ENCODE measurements around the gene ATP8B1.

- no peak for TF ChIP-seq CTCF (IDR thresholded peaks at IDR 0.05 in 2 of 3, conservative IDR thresholded peaks at IDR 0.05 in 1 of 3; ENCODE audit: insufficient read depth in 2 of 3, low read depth in 1 of 3, low read length in 3 of 3)
- TF ChIP-seq ZHX1 (conservative IDR thresholded peaks at IDR 0.05; ENCODE audit: low read length) = no peak
- no peak for TF ChIP-seq SLC30A9 (CRISPR knock-in tag; IDR thresholded peaks at IDR 0.05)
- TF ChIP-seq SIRT6 (IDR thresholded peaks at IDR 0.05; ENCODE audit: low read depth, low read length) = no peak
- no peak for TF ChIP-seq HOMEZ (CRISPR knock-in tag; IDR thresholded peaks at IDR 0.05)
- no peak for TF ChIP-seq PTRF (tag; IDR thresholded peaks at IDR 0.05)
- TF ChIP-seq SNAPC5 (CRISPR knock-in tag; IDR thresholded peaks at IDR 0.05) = no peak
- no peak for TF ChIP-seq ZBTB26 (CRISPR knock-in tag; IDR thresholded peaks at IDR 0.05)
- no peak for TF ChIP-seq POLR2AphosphoS5 (IDR thresholded peaks at IDR 0.05; ENCODE audit: control insufficient read depth, insufficient read depth, low read depth, low read length)
- TF ChIP-seq NFE2 (IDR thresholded peaks at IDR 0.05; ENCODE audit: low read depth) = no peak
- no peak for TF ChIP-seq ZNF134 (CRISPR knock-in tag; conservative IDR thresholded peaks at IDR 0.05)
- TF ChIP-seq E2F5 (CRISPR knock-in tag; IDR thresholded peaks at IDR 0.05) = no peak
- no peak for TF ChIP-seq ZNF436 (CRISPR knock-in tag; IDR thresholded peaks at IDR 0.05)
- TF ChIP-seq FOXJ2 (tag; IDR thresholded peaks at IDR 0.05) = no peak
These were observed 178.1 kb downstream of the ATP8B1 start for GRCh38 chr18:57624988-57625387.
